ENCODE results near the gene MROH7. TPM values are rescaled to one million over a fixed set of nuclear protein-coding genes. Genes with fewer than 3 reads are reported as not detected.

The MROH7 gene
- total and polyA plus RNA-seq, 4 donors = 0.07 to 2.8 (median 0.58) TPM

GRCh38 chr1:54599211-54599823 lies 42.3 kb upstream of the MROH7 start:
- TF ChIP-seq ZBTB33 (IDR thresholded peaks at IDR 0.05) (no peak), HNF4A (conservative IDR thresholded peaks at IDR 0.05) (no peak), FOXA1 (IDR thresholded peaks at IDR 0.05) (no peak), FOXA2 (IDR thresholded peaks at IDR 0.05) (no peak), RXRA (IDR thresholded peaks at IDR 0.05) (no peak), ATF3 (IDR thresholded peaks at IDR 0.05) (no peak), TAF1 (conservative IDR thresholded peaks at IDR 0.05) (no peak), RAD21 (IDR thresholded peaks at IDR 0.05) (no peak), NR2F2 (IDR thresholded peaks at IDR 0.05) (no peak), GABPA (IDR thresholded peaks at IDR 0.05 in 1 of 2, conservative IDR thresholded peaks at IDR 0.05 in 1 of 2) (no peak), HNF4G (IDR thresholded peaks at IDR 0.05) (no peak), REST (IDR thresholded peaks at IDR 0.05) (no peak), JUND (IDR thresholded peaks at IDR 0.05) (no peak), EGR1 (IDR thresholded peaks at IDR 0.05; ENCODE audit: low read depth in 2 of 2) (no peak), SP1 (IDR thresholded peaks at IDR 0.05) (no peak)
- TF ChIP-seq, protein P1, sequence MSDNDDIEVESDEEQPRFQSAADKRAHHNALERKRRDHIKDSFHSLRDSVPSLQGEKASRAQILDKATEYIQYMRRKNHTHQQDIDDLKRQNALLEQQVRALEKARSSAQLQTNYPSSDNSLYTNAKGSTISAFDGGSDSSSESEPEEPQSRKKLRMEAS (IDR thresholded peaks at IDR 0.05) = no peak
- Histone ChIP-seq H3K9me3 (ENCODE audit: control insufficient read depth in 4 of 4, low read length in 3 of 4) (no peaks in the 10 kb centered on the region), H3K36me3 (ENCODE audit: control insufficient read depth in 4 of 4, insufficient read depth in 3 of 4, low read depth in 1 of 4, low read length in 3 of 4) (no peaks in the 10 kb centered on the region), H3K27me3 (ENCODE audit: control insufficient read depth in 4 of 4, insufficient read depth in 4 of 4, low read length in 3 of 4) (no peaks in the 10 kb centered on the region), H3K4me3 (ENCODE audit: low read depth in 1 of 3, low read length in 3 of 3) (no peak overlapping the region), H3K27ac (ENCODE audit: low read depth in 1 of 2, low read length in 2 of 2) (no peak overlapping the region), H3K4me1 (ENCODE audit: control insufficient read depth in 4 of 4, insufficient read depth in 4 of 4, low read length in 3 of 4) (no peaks in the 10 kb centered on the region), H3K9ac (ENCODE audit: low read depth in 1 of 2, low read length in 2 of 2) (no peak overlapping the region)
- DNase-seq (ENCODE audit: low spot score) = no peak
- 93% methylated on average over 13 of the region's 13 CpGs for WGBS

DNA sequence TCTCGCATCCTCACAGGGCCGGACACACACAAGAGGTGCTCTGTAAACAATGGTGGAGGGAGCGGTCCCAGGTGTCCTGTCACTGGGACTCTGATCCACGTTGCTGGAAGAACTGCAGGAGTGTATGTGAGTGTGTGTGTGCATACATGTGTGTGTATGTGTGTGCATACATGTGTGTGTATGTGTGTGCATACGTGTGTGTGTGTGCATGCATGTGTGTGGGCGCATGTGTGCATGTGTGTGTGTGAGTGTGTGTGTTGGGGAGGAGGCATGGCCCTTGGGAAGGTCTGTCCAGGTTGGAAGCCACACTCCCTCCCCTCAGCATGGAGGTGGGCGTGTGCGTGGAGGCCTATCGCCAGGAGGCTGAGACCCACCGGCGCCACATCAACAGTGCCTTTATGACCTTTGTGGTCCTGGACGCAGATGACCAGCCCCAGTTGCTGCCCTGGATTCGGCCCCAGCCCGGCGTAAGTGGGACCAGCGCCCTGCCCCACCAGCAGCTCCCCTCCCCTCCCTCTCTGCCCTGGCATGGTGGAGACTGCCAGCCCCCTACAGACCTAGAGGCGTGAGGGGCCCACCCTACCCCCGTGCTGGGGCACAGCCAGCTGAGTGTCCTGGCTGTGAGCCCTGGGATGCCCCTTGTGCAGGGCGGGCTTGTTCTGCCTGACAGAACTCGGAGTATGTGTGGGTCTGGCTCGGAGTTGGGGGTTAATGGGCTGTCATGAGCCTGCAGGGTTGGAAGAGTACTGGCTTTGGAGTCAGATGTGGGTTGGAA lies 40.5 kb upstream of the MROH7 start:
- Histone ChIP-seq H3K4me3 (ENCODE audit: low read depth in 1 of 3, low read length in 3 of 3) (no peak overlapping the region), H3K9me3 (ENCODE audit: control insufficient read depth in 4 of 4, low read length in 3 of 4) (no peaks in the 10 kb centered on the region), H3K9ac (ENCODE audit: low read depth in 1 of 2, low read length in 2 of 2) (no peak overlapping the region), H3K27me3 (ENCODE audit: control insufficient read depth in 4 of 4, insufficient read depth in 4 of 4, low read length in 3 of 4) (no peaks in the 10 kb centered on the region), H3K4me1 (ENCODE audit: control insufficient read depth in 4 of 4, insufficient read depth in 4 of 4, low read length in 3 of 4) (no peaks in the 10 kb centered on the region), H3K27ac (ENCODE audit: low read depth in 1 of 2, low read length in 2 of 2) (no peak overlapping the region), H3K36me3 (ENCODE audit: control insufficient read depth in 4 of 4, insufficient read depth in 3 of 4, low read depth in 1 of 4, low read length in 3 of 4) (no peaks in the 10 kb centered on the region)
- WGBS = 91% methylated on average over 21 of the region's 21 CpGs
- TF ChIP-seq FOXA2 (IDR thresholded peaks at IDR 0.05) (no peak), FOXA1 (IDR thresholded peaks at IDR 0.05) (no peak), EGR1 (IDR thresholded peaks at IDR 0.05; ENCODE audit: low read depth in 2 of 2) (no peak), TAF1 (conservative IDR thresholded peaks at IDR 0.05) (no peak)
- TF ChIP-seq, protein P2, sequence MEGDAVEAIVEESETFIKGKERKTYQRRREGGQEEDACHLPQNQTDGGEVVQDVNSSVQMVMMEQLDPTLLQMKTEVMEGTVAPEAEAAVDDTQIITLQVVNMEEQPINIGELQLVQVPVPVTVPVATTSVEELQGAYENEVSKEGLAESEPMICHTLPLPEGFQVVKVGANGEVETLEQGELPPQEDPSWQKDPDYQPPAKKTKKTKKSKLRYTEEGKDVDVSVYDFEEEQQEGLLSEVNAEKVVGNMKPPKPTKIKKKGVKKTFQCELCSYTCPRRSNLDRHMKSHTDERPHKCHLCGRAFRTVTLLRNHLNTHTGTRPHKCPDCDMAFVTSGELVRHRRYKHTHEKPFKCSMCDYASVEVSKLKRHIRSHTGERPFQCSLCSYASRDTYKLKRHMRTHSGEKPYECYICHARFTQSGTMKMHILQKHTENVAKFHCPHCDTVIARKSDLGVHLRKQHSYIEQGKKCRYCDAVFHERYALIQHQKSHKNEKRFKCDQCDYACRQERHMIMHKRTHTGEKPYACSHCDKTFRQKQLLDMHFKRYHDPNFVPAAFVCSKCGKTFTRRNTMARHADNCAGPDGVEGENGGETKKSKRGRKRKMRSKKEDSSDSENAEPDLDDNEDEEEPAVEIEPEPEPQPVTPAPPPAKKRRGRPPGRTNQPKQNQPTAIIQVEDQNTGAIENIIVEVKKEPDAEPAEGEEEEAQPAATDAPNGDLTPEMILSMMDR (IDR thresholded peaks at IDR 0.05; ENCODE audit: low read depth, low read length, missing input control) = no peak
- DNase-seq (ENCODE audit: low spot score) = no peak

Data from liver (tissue), 9 donors.